22Rv1 (cell line): ENCODE measurements around the gene ZNF486.
"Not testable (repeated sequence)": the region's sequence is repeated elsewhere in the genome, so short reads cannot be mapped to it uniquely, and the experiment has no call there.

ENCODE experiments used
- H3K27ac ChIP-seq: fragments of 450-650 bp; 2 replicates; pipeline ENCODE4 v1.5.1; 2017
- CTCF ChIP-seq: fragments of 450-650 bp; IDR thresholded peaks from 2 replicates; pipeline ENCODE4 v1.5.1; 2017; ENCODE audit warnings: mild to moderate bottlenecking
- ZFX ChIP-seq: fragments of 450-650 bp; IDR thresholded peaks from 2 replicates; pipeline ENCODE4 v1.6.1; 2017; ENCODE audit warnings: antibody characterized with exemption, borderline replicate concordance

Gene ZNF486

GRCh38 chr19:20162821-20163220 is 4.2 kb upstream of the ZNF486 start:
- no peak overlapping the region for H3K27ac ChIP-seq
- TF ChIP-seq ZFX = no peak
- no peak for TF ChIP-seq CTCF

GRCh38 chr19:20164456-20164855 is 2.6 kb upstream of the ZNF486 start:
- TF ChIP-seq CTCF (no peak), ZFX (no peak)
- H3K27ac ChIP-seq = no peak overlapping the region

- no peak overlapping the region for H3K27ac ChIP-seq
- no peak for TF ChIP-seq ZFX
- TF ChIP-seq CTCF = no peak
These were observed 932 bp upstream of the ZNF486 start for GRCh38 chr19:20165971-20166592.

- TF ChIP-seq CTCF = no peak
- TF ChIP-seq ZFX = no peak
- no peak overlapping the region for H3K27ac ChIP-seq
These were observed 673 bp downstream of the ZNF486 start for GRCh38 chr19:20167651-20168122.

- no peak for TF ChIP-seq ZFX
- TF ChIP-seq CTCF = no peak
- H3K27ac ChIP-seq = no peak overlapping the region
These were observed 4.3 kb downstream of the ZNF486 start for GRCh38 chr19:20171285-20171684.

GRCh38 chr19:20175848-20176247 is 8.8 kb downstream of the ZNF486 start:
- not testable (repeated sequence) for H3K27ac ChIP-seq

GRCh38 chr19:20179956-20180355 is 12.9 kb downstream of the ZNF486 start:
- H3K27ac ChIP-seq = not testable (repeated sequence)

- H3K27ac ChIP-seq = no peak overlapping the region
- TF ChIP-seq ZFX (no peak), CTCF (no peak)
These were observed 15.3 kb downstream of the ZNF486 start for GRCh38 chr19:20182222-20182785.
